Thyroid gland (tissue), 4 donors: ENCODE results near the gene SCAANT1. TPM values are rescaled to one million over a fixed set of nuclear protein-coding genes. Genes with fewer than 3 reads are reported as not detected.

Experiments used
- DNase-seq, 2 donors: peaks; one replicate each; pipeline ENCODE4 v3.0.0-alpha.2; 2019
- H3K27ac ChIP-seq, 3 donors: fragments of 200-600 bp; sonication (generic); 1 replicate in 2 of 3; 2 replicates in 1 of 3; pipeline ENCODE4 v1.5.1; 2016 to 2019; ENCODE audit warnings: mild to moderate bottlenecking in 1 of 3, moderate library complexity in 1 of 3
- H3K27me3 ChIP-seq: fragments of 200-600 bp; sonication (generic); one replicate; pipeline ENCODE4 v1.5.1; 2019
- H3K36me3 ChIP-seq, 2 donors: fragments of 200-600 bp; sonication (generic); one replicate each; pipeline ENCODE4 v1.5.1; 2016 to 2019
- H3K4me1 ChIP-seq, 2 donors: fragments of 200-600 bp; sonication (generic); one replicate each; pipeline ENCODE4 v1.5.1; 2017 to 2019
- H3K4me3 ChIP-seq, 3 donors: fragments of 200-600 bp; sonication (generic); replicated peaks in 1 of 3; 1 replicate in 2 of 3; 2 replicates in 1 of 3; pipeline ENCODE4 v1.5.1; 2016; ENCODE audit warnings: mild to moderate bottlenecking in 1 of 3
- H3K9me3 ChIP-seq: fragments of 200-600 bp; sonication (generic); one replicate; pipeline ENCODE4 v1.5.1; 2017
- POLR2A ChIP-seq, 2 donors: fragments of 450-650 bp; IDR thresholded peaks; one replicate each; pipeline ENCODE4 v1.6.1; 2017; ENCODE audit warnings: antibody characterized with exemption in 2 of 2, mild to moderate bottlenecking in 2 of 2, moderate library complexity in 1 of 2
- WGBS, 2 donors: methylation state at CpG; one replicate each; pipeline ENCODE4 v1.1.5; 2017; 5-methylcytosine and 5-hydroxymethylcytosine counted together
- intact Hi-C: fragments of 100-400 bp; cut with DNase I; formaldehyde crosslinking; loops from one replicate; pipeline ENCODE4 v1.15.1; 2023
- total RNA-seq, 4 donors: library from RNA; depleted of rRNA; stranded (reverse); fragments of >200 nt; gene quantifications; one replicate each; pipeline ENCODE4 v1.2.3, GENCODE V29; 2016
- TF ChIP-seq, protein P1 (sequence below), 6 experiments: fragments of 200-600 bp in 3 of 6; fragments of 450-650 bp in 3 of 6; sonication (generic) in 3 of 6; IDR thresholded peaks; one replicate each; pipeline ENCODE4 v1.5.1; 2016 to 2019; ENCODE audit warnings: antibody characterized with exemption in 6 of 6, mild to moderate bottlenecking in 2 of 6, inconsistent platforms in 1 of 6, moderate library complexity in 1 of 6

SCAANT1 gene
- total RNA-seq, 4 donors from 2014 or later = not detected

GRCh38 chr3:63951492-63952247, 39.5 kb upstream of the SCAANT1 start:
- intact Hi-C loops = no loop called here
- Histone ChIP-seq H3K4me3 (no peak overlapping the region), H3K27me3 (no peaks in the 10 kb centered on the region), H3K36me3 (no peaks in the 10 kb centered on the region), H3K9me3 (no peaks in the 10 kb centered on the region), H3K4me1 (no peaks in the 10 kb centered on the region), H3K27ac (no peak overlapping the region)
- DNase-seq = no peak
- TF ChIP-seq POLR2A (IDR thresholded peaks at IDR 0.05) = no peak
- TF ChIP-seq, protein P1, sequence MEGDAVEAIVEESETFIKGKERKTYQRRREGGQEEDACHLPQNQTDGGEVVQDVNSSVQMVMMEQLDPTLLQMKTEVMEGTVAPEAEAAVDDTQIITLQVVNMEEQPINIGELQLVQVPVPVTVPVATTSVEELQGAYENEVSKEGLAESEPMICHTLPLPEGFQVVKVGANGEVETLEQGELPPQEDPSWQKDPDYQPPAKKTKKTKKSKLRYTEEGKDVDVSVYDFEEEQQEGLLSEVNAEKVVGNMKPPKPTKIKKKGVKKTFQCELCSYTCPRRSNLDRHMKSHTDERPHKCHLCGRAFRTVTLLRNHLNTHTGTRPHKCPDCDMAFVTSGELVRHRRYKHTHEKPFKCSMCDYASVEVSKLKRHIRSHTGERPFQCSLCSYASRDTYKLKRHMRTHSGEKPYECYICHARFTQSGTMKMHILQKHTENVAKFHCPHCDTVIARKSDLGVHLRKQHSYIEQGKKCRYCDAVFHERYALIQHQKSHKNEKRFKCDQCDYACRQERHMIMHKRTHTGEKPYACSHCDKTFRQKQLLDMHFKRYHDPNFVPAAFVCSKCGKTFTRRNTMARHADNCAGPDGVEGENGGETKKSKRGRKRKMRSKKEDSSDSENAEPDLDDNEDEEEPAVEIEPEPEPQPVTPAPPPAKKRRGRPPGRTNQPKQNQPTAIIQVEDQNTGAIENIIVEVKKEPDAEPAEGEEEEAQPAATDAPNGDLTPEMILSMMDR (IDR thresholded peaks at IDR 0.05) = no peak
- WGBS, 2 donors = 62 to 75% methylated on average over 1 of the region's 1 CpG

DNA sequence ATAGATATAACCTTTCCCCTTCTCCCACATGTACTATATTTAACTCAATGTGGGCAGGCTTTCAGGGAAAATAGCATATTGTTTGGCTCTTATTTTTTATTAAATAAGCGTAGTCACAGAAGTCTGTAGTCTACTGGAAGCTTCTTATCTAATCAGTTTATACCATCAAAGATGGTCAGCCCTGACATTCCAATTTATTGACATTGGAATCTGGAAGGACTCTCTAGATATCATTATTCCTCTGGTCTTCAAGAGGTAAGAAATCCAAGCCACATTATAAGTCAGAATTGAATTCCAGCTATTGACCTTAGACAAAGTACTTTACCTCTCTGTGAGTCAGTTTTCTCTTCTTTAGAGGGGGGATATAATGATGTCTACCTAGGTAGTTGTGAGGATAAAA, 38.5 kb upstream of the SCAANT1 start:
- 88 to 95% methylated on average over 1 of the region's 1 CpG for WGBS, 2 donors
- H3K27me3 ChIP-seq = no peaks in the 10 kb centered on the region
- no peaks in the 10 kb centered on the region for H3K9me3 ChIP-seq
- TF ChIP-seq, protein P1 (IDR thresholded peaks at IDR 0.05) = no peak
- no peak overlapping the region for H3K4me3 ChIP-seq
- no peak overlapping the region for H3K27ac ChIP-seq
- H3K36me3 ChIP-seq = no peaks in the 10 kb centered on the region
- DNase-seq = no peak
- H3K4me1 ChIP-seq = peaks cover 0 to 4% of the 10 kb centered on the region in 2 donors
- intact Hi-C loops = no loop called here

- Histone ChIP-seq H3K9me3 (no peaks in the 10 kb centered on the region), H3K4me1 (peaks cover 0 to 7% of the 10 kb centered on the region in 2 donors), H3K36me3 (no peaks in the 10 kb centered on the region), H3K27me3 (no peaks in the 10 kb centered on the region), H3K4me3 (no peak overlapping the region), H3K27ac (no peak overlapping the region)
- DNase-seq = no peak
- intact Hi-C loops = loop anchor here (5.0 kb wide), 1 partner anchor 43 kb away; no protein-coding TSS in a partner anchor
- no peak for TF ChIP-seq POLR2A (IDR thresholded peaks at IDR 0.05)
- TF ChIP-seq, protein P1 (IDR thresholded peaks at IDR 0.05) = no peak
- WGBS, 2 donors = 86 to 90% methylated on average over 2 of the region's 2 CpGs
Measured at GRCh38 chr3:63949005-63949404, 36.8 kb upstream of the SCAANT1 start.

DNA sequence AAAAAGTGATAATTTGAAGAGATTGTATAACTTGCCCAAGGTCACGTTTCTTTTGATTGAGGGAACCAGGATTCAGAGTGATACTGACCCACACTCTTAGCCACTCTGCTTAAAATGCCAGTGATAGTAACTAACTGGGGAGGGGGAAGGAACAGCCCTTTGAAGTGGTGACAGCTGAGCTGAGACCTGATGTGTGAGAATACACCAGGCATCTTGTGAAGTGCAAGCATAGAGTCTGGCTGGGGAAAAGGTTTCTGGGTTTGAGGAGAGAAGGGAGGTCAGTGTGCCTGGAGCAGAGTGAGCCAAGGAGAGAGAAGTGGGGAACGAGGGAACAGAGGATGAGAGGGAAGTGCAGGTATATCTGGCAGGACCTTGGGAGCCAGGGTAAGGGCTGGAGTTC, 35.4 kb upstream of the SCAANT1 start:
- intact Hi-C loops = loop anchor here (5.0 kb wide), 1 partner anchor 45 kb away; no protein-coding TSS in a partner anchor
- no peak overlapping the region for H3K4me3 ChIP-seq
- H3K27me3 ChIP-seq = no peaks in the 10 kb centered on the region
- no peak for DNase-seq
- no peaks in the 10 kb centered on the region for H3K36me3 ChIP-seq
- WGBS, 2 donors = 95% methylated on average over 2 of the region's 2 CpGs
- H3K27ac ChIP-seq = no peak overlapping the region
- TF ChIP-seq POLR2A (IDR thresholded peaks at IDR 0.05) = no peak
- TF ChIP-seq, protein P1 (IDR thresholded peaks at IDR 0.05) = no peak
- no peaks in the 10 kb centered on the region for H3K9me3 ChIP-seq
- peaks cover 0 to 7% of the 10 kb centered on the region in 2 donors for H3K4me1 ChIP-seq

DNA sequence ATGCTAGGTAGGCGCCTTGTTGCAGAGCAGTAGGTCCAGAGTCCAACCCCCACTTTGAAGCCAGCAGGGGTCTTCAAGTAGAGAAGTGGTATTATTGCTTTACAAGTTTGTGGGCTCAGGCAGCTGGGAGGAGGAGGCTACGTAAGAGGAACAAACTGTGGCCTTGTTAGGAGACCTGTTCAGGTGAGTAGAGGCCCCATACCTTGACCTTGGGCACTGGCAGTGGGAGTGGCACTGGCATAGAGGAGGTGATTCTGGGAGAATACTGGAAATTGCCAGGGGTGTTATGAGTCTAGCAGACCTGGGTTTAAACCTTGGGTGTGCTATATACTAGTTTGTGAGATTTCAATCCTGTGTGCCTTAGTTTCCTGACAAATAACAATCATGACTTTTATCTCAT, 34.6 kb upstream of the SCAANT1 start:
- no peak overlapping the region for H3K4me3 ChIP-seq
- no peak overlapping the region for H3K27ac ChIP-seq
- TF ChIP-seq, protein P1 (IDR thresholded peaks at IDR 0.05) = no peak
- TF ChIP-seq POLR2A (IDR thresholded peaks at IDR 0.05) = no peak
- intact Hi-C loops = loop anchor here (5.0 kb wide), 1 partner anchor 46 kb away; no protein-coding TSS in a partner anchor
- H3K4me1 ChIP-seq = peaks cover 0 to 7% of the 10 kb centered on the region in 2 donors
- DNase-seq = no peak
- no peaks in the 10 kb centered on the region for H3K9me3 ChIP-seq
- WGBS, 2 donors = 95 to 97% methylated on average over 2 of the region's 2 CpGs
- H3K36me3 ChIP-seq = no peaks in the 10 kb centered on the region
- no peaks in the 10 kb centered on the region for H3K27me3 ChIP-seq
